ENCODE measurements around the gene YPEL3. TPM values are rescaled to one million over a fixed set of nuclear protein-coding genes. Genes with fewer than 3 reads are reported as not detected.

YPEL3 gene
- total RNA-seq, 1 experiment from 2014 or later, result 52.7 TPM

DNA sequence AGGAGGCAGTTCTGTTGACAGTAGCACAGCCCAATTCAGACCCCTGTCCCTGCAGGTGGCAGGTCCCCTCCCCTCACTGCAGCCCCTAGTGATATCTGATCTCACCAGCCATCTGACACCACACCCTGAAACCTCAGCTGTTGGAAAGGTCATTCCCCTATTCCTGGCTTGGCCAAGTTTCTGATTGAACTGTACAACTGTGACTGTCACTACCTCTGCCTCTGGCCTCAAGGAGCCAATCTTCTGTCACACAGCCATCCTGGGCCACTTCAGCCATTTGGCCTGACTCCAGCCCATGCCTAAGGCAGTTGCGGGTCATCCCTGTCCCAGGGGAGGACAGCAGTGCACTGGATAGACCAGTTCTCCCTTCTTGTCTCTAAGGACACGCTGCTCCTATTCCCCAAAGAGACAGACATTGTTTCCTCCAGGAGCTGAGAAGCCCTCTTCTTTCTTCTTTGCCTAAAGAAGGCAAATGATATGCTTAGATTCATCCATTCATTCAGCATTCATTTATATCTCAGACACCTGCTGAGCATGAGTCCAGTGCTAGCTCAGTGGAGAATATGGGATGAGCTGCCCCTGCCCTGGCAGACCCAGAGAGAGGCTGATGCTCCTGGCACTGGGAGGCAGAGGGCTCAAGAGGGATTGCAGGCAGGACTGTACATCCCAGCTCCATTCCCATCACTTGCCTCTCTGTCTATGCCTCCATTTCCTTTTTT lies 35.0 kb downstream of the YPEL3 start (continued):
- TF ChIP-seq, protein P1, sequence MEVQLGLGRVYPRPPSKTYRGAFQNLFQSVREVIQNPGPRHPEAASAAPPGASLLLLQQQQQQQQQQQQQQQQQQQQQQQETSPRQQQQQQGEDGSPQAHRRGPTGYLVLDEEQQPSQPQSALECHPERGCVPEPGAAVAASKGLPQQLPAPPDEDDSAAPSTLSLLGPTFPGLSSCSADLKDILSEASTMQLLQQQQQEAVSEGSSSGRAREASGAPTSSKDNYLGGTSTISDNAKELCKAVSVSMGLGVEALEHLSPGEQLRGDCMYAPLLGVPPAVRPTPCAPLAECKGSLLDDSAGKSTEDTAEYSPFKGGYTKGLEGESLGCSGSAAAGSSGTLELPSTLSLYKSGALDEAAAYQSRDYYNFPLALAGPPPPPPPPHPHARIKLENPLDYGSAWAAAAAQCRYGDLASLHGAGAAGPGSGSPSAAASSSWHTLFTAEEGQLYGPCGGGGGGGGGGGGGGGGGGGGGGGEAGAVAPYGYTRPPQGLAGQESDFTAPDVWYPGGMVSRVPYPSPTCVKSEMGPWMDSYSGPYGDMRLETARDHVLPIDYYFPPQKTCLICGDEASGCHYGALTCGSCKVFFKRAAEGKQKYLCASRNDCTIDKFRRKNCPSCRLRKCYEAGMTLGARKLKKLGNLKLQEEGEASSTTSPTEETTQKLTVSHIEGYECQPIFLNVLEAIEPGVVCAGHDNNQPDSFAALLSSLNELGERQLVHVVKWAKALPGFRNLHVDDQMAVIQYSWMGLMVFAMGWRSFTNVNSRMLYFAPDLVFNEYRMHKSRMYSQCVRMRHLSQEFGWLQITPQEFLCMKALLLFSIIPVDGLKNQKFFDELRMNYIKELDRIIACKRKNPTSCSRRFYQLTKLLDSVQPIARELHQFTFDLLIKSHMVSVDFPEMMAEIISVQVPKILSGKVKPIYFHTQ (CRISPR knock-in tag; IDR thresholded peaks at IDR 0.05), result no peak
- TF ChIP-seq FOXJ3 (CRISPR knock-in tag; IDR thresholded peaks at IDR 0.05; ENCODE audit: borderline replicate concordance), result no peak
- TF ChIP-seq, protein P2, sequence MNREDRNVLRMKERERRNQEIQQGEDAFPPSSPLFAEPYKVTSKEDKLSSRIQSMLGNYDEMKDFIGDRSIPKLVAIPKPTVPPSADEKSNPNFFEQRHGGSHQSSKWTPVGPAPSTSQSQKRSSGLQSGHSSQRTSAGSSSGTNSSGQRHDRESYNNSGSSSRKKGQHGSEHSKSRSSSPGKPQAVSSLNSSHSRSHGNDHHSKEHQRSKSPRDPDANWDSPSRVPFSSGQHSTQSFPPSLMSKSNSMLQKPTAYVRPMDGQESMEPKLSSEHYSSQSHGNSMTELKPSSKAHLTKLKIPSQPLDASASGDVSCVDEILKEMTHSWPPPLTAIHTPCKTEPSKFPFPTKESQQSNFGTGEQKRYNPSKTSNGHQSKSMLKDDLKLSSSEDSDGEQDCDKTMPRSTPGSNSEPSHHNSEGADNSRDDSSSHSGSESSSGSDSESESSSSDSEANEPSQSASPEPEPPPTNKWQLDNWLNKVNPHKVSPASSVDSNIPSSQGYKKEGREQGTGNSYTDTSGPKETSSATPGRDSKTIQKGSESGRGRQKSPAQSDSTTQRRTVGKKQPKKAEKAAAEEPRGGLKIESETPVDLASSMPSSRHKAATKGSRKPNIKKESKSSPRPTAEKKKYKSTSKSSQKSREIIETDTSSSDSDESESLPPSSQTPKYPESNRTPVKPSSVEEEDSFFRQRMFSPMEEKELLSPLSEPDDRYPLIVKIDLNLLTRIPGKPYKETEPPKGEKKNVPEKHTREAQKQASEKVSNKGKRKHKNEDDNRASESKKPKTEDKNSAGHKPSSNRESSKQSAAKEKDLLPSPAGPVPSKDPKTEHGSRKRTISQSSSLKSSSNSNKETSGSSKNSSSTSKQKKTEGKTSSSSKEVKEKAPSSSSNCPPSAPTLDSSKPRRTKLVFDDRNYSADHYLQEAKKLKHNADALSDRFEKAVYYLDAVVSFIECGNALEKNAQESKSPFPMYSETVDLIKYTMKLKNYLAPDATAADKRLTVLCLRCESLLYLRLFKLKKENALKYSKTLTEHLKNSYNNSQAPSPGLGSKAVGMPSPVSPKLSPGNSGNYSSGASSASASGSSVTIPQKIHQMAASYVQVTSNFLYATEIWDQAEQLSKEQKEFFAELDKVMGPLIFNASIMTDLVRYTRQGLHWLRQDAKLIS (CRISPR knock-in tag; IDR thresholded peaks at IDR 0.05; ENCODE audit: borderline replicate concordance), result no peak
- TF ChIP-seq, protein P3, sequence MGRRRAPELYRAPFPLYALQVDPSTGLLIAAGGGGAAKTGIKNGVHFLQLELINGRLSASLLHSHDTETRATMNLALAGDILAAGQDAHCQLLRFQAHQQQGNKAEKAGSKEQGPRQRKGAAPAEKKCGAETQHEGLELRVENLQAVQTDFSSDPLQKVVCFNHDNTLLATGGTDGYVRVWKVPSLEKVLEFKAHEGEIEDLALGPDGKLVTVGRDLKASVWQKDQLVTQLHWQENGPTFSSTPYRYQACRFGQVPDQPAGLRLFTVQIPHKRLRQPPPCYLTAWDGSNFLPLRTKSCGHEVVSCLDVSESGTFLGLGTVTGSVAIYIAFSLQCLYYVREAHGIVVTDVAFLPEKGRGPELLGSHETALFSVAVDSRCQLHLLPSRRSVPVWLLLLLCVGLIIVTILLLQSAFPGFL (CRISPR knock-in tag; IDR thresholded peaks at IDR 0.05; ENCODE audit: borderline replicate concordance), result no peak
- TF ChIP-seq, protein P4, sequence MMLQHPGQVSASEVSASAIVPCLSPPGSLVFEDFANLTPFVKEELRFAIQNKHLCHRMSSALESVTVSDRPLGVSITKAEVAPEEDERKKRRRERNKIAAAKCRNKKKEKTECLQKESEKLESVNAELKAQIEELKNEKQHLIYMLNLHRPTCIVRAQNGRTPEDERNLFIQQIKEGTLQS (CRISPR knock-in tag; conservative IDR thresholded peaks at IDR 0.05), result no peak
- TF ChIP-seq ZNF219 (CRISPR knock-in tag; IDR thresholded peaks at IDR 0.05; ENCODE audit: borderline replicate concordance), result no peak
- TF ChIP-seq ZSCAN18 (CRISPR knock-in tag; IDR thresholded peaks at IDR 0.05), result no peak

DNA sequence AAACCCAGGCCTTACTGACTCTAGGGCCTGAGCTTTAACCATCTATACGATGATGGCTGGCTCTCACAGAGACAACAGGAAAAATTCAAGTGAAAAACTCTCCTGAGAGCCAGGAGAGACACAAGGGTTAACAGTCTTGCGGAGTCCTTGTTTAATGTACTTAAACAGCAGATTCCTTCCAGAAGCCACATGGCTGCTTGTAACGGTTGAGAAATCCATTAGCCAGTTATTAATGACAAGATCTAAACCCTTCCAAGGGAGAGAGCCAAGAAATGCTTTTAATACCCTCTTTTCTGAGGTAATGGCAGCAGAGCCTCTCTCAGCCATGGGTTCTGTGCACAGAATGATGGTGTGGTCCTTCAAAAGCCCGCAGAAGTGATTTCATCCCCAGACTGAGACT lies 35.7 kb downstream of the YPEL3 start:
- DNase-seq (ENCODE audit: low spot score), result no peak
- Mint-ChIP-seq H3K4me1 (peaks cover 17% of the 10 kb centered on the region), H3K36me3 (no peaks in the 10 kb centered on the region), H3K27me3 (ENCODE audit: low read depth) (peaks cover 3% of the 10 kb centered on the region; the same call in 1 of the 2 replicates), H3K4me3 (no peak overlapping the region), H3K27ac (no peak overlapping the region), H3K9me3 (no peaks in the 10 kb centered on the region)
- ATAC-seq, result no peak
- TF ChIP-seq MLX (CRISPR knock-in tag; IDR thresholded peaks at IDR 0.05) (no peak), CTCF (IDR thresholded peaks at IDR 0.05) (no peak)
- CTCF ChIA-PET, result no interaction called here
- POLR2A ChIA-PET, result no interaction called here

All from WTC11 (cell line).